ENCODE results near the gene ENO2.

The ENO2 gene

DNA sequence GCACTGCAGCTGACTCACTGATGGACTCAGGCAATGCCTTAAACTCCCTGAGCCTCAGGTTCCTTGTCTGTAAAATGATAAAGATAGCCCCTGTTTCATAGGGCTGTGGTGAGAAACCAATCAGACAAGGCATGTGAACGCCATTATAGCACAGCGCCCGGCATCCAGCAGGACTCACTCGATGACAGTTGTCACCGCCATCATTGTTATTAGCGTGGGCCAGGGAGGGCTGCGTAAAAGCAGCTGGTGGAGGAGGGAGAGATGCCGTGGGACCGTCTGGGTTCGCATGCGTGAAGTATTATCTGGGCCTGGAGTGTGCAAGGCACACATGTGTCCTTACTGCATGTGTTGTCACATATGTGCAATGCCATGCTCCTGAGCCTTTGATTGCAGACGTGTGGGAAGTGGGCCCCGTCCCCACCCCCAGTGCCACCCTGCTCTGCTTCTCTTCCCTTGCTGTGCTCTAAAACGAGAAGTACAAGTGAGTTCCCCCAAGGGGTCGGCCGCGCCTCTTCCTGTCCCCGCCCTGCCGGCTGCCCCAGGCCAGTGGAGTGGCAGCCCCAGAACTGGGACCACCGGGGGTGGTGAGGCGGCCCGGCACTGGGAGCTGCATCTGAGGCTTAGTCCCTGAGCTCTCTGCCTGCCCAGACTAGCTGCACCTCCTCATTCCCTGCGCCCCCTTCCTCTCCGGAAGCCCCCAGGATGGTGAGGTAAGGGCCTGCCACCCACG, 36.6 kb downstream of the ENO2 start, which contains the start of gene PTPN6:
TSS of gene PTPN6 (plus strand) at position 546 of the 730 bp plus-strand sequence. CDS start at position 703, 157 bp downstream.
- DNase-seq = no peak

- no peak for DNase-seq
Observed at GRCh38 chr12:6951551-6952120, 37.3 kb downstream of the ENO2 start.

DNA sequence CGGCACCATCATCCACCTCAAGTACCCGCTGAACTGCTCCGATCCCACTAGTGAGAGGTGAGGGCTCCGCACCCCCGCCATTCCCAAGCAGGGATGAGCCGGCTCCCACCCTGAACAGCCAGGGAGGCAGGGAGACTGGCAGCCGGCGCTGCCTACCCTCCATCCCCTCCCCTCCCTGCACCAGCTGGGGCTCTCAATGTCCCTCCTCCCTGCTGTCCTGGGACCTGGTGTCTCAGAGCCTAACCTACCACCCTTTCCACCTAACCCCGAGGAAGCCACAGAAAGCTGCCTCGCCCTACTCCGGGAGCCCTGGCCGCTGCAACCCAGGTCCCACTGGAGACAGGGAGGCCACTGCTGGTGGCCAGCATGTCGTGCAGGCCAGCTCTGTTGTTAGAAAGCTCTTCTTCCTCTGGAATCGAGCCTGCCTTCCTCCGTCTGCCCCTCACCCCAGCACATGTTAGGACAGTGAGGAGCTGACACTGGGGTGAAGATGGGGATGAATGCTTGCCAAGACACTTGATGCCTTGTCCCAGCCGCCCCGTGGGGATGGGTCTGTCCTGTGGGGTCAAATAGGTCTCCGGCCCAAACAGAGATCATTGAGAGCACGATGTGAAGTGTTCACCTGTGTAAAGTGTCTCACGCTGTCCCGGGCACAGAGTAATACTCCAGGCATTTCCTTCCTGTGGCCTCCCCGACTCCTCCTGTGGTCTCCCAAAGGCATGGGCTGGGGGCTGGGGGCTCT, 37.9 kb downstream of the ENO2 start:
- DNase-seq = no peak

- DNase-seq = no peak
Observed at GRCh38 chr12:6952863-6953441, 38.6 kb downstream of the ENO2 start.

- DNase-seq = no peak
Observed at GRCh38 chr12:6953442-6954315, 39.3 kb downstream of the ENO2 start.

GRCh38 chr12:6954316-6955107, 40.1 kb downstream of the ENO2 start:
- no peak for DNase-seq

- no peak for DNase-seq
Observed at GRCh38 chr12:6955108-6956020, 41.0 kb downstream of the ENO2 start.

DNA sequence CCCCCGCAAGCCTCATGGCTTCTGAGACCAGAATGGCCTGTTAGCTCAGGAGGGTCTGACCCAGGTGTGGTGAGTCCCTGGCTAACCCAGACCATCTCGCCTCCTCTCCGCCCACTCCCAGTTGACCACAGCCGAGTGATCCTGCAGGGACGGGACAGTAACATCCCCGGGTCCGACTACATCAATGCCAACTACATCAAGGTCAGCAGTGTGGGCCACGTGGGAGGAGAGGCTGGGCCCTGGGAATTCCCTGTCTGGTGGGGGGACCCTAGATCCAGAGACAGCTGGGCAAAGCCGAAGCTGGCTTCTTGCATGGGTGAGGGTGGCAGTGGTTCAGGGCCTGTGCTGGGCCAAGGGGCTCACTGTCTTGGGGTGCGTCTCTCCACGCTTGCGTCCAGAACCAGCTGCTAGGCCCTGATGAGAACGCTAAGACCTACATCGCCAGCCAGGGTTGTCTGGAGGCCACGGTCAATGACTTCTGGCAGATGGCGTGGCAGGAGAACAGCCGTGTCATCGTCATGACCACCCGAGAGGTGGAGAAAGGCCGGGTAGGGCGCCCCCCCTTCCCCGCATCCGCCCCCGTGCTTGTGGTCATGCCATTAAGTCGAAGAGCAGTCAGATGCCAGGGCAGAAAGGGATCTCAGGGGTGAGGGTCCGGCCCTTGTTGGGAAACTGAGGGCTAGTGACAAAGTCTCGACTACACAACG, 41.8 kb downstream of the ENO2 start:
- no peak for DNase-seq

- no peak for DNase-seq
Observed at GRCh38 chr12:6957151-6957701, 42.8 kb downstream of the ENO2 start.

DNA sequence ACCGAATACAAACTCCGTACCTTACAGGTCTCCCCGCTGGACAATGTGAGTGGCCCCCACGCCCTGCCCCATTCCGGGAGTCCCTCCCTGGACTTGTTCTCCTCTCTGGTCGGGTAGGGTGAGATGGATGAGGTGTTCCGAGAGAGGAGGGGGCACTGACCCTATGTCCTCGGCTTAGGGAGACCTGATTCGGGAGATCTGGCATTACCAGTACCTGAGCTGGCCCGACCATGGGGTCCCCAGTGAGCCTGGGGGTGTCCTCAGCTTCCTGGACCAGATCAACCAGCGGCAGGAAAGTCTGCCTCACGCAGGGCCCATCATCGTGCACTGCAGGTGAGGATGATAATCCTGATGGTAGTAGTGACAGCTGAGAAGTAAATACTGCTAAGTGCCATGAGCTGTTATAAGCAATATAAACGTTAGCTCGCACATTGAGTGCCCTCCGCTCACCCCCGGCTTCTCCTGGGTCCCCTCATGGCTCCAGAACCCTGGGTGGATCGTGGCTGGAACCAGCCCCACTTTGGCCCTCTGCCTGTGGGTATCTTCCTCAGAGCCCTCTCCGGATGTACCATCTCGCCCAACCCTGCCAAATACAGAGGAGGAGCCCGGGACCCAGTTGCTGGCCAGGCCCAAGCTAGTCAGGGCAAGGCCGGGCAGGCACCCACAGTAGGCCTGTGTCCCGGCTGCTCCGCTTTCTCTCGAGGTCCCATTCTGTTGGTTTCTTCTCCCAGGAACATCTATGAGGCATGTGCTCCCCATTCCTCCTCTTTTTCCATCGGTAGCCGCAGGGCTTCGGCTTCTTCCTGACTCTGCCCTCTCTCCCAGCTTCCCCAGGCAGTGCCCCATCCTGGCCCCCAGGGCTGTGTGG, 43.6 kb downstream of the ENO2 start:
- no peak for DNase-seq

GRCh38 chr12:6958609-6959057, 44.3 kb downstream of the ENO2 start:
- DNase-seq = no peak

- DNase-seq = no peak
Observed at GRCh38 chr12:6959058-6959804, 44.9 kb downstream of the ENO2 start.

GRCh38 chr12:6959805-6960592, 45.6 kb downstream of the ENO2 start:
- DNase-seq = no peak

GRCh38 chr12:6960593-6961277, 46.4 kb downstream of the ENO2 start:
- peak; percentile 65 for DNase-seq

- peak; percentile 88 for DNase-seq
Observed at GRCh38 chr12:6961278-6961694, 46.9 kb downstream of the ENO2 start.

GRCh38 chr12:6961695-6962284, 47.4 kb downstream of the ENO2 start:
- peak; percentile 99 for DNase-seq

Data from NCI-H146 (cell line).